Activated CD4-positive, alpha-beta T cell treated with anti-CD3 and anti-CD28 coated beads, Interleukin-2, amount 10 ng/mL, durations not matched to agents 7 days and 5 days (primary cell): ENCODE results near the gene PCDHA4. TPM values are rescaled to one million over a fixed set of nuclear protein-coding genes. Genes with fewer than 3 reads are reported as not detected.
"Not testable (repeated sequence)": the region's sequence is repeated elsewhere in the genome, so short reads cannot be mapped to it uniquely, and the experiment has no call there.

Source experiments
- CTCF ChIA-PET: fragments of 350-600 bp; sonication (Branson Sonifier 250); formaldehyde crosslinking; loops from one replicate; lab custom pipeline; 2021; ENCODE audit warnings: antibody characterized with exemption; lab: Charles Lee
- POLR2A ChIA-PET: fragments of 350-600 bp; sonication (Branson Sonifier 250); formaldehyde crosslinking; loops from one replicate; lab custom pipeline; 2021; ENCODE audit warnings: antibody characterized with exemption; lab: Charles Lee
- DNase-seq: peaks from one replicate; pipeline ENCODE4 v3.0.0-alpha.2; 2020
- H3K27ac Mint-ChIP-seq: one replicate; pipeline ENCODE4 v1.8.0; 2021; ENCODE audit warnings: mild to moderate bottlenecking, moderate library complexity, mixed read lengths
- H3K27me3 Mint-ChIP-seq: one replicate; pipeline ENCODE4 v1.8.0; 2021; ENCODE audit warnings: mixed read lengths
- H3K36me3 Mint-ChIP-seq: one replicate; pipeline ENCODE4 v1.8.0; 2021; ENCODE audit warnings: low read depth, mixed read lengths
- H3K4me1 Mint-ChIP-seq: one replicate; pipeline ENCODE4 v1.8.0; 2021; ENCODE audit warnings: mixed read lengths
- H3K4me3 Mint-ChIP-seq: one replicate; pipeline ENCODE4 v1.8.0; 2021; ENCODE audit warnings: mild to moderate bottlenecking, moderate library complexity, mixed read lengths
- H3K9me3 Mint-ChIP-seq: one replicate; pipeline ENCODE4 v1.8.0; 2021; ENCODE audit warnings: mixed read lengths
- total RNA-seq, 2 experiments: library from RNA; stranded (reverse); gene quantifications; one replicate each; pipeline ENCODE4 v1.2.3, GENCODE V29; 2021

PCDHA4 gene
- total RNA-seq, 2 experiments from 2014 or later, result not detected

DNA sequence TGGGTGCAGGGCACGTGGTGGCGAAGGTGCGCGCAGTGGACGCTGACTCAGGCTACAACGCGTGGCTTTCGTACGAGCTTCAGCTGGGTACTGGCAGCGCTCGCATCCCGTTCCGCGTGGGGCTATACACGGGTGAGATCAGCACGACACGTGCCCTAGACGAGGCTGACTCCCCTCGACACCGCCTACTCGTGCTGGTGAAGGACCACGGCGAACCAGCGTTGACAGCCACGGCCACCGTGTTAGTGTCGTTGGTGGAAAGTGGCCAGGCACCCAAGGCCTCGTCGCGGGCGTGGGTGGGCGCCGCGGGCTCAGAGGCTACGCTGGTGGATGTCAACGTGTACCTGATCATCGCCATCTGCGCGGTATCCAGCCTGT is 10.2 kb upstream of the PCDHA4 start:
- ChIA-PET POLR2A (no interaction called here), CTCF (no interaction called here)
- H3K4me3 Mint-ChIP-seq, result no peak overlapping the region
- H3K27me3 Mint-ChIP-seq, result peaks cover 5% of the 10 kb centered on the region
- peaks cover 32% of the 10 kb centered on the region for H3K9me3 Mint-ChIP-seq
- no peaks in the 10 kb centered on the region for H3K4me1 Mint-ChIP-seq
- H3K27ac Mint-ChIP-seq, result no peak overlapping the region
- H3K36me3 Mint-ChIP-seq, result no peaks in the 10 kb centered on the region
- DNase-seq, result no peak

DNA sequence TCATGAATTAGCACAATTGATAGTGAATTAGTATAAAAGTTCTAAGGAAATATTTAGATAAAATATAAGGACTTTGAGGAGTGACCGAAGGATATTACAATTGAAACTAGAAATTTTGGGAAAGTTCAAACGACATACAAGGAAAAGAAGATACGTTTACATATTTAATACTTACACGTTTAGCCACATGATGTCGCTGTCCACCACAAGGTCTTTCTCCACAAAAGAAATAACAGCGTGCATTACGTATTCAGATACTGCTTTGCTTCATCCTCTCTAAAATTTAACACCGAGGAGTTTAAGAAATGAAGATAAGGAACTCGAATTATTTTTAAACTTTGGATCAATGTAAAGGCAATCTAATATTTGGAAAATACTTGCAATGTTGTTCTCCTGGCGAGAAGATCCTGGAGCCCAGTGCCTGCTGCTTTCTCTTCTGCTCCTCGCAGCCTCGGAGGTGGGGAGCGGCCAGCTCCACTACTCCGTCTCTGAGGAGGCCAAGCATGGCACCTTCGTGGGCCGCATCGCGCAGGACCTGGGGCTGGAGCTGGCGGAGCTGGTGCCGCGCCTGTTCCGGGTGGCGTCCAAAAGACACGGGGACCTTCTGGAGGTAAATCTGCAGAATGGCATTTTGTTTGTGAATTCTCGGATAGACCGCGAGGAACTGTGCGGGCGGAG is 5.9 kb upstream of the PCDHA4 start, which contains the start of gene PCDHA3:
TSS of gene PCDHA3 (plus strand) at position 242 of the 678 bp plus-strand sequence.
- Mint-ChIP-seq H3K27me3 (peaks cover 1% of the 10 kb centered on the region), H3K4me3 (no peak within 1 kb of the TSS), H3K4me1 (no peaks in the 10 kb centered on the region), H3K27ac (peak within 1 kb of the TSS; percentile 50), H3K36me3 (no peaks in the 10 kb centered on the region), H3K9me3 (peaks cover 24% of the 10 kb centered on the region)
- CTCF ChIA-PET, result no interaction called here
- DNase-seq, result no peak
- POLR2A ChIA-PET, result no interaction called here

DNA sequence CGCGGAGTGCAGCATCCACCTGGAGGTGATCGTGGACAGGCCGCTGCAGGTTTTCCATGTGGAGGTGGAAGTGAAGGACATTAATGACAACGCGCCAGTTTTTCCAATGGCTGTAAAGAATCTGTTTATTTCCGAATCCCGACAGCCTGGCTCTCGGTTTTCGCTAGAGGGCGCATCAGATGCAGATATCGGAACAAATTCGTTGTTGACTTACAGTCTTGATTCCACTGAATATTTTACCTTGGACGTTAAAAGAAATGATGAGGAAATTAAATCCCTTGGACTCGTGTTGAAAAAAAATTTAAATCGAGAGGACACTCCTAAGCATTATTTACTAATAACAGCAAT is 5.4 kb upstream of the PCDHA4 start:
- H3K9me3 Mint-ChIP-seq, result peaks cover 23% of the 10 kb centered on the region
- peak overlapping the region; percentile 50 for H3K27ac Mint-ChIP-seq
- no peaks in the 10 kb centered on the region for H3K36me3 Mint-ChIP-seq
- no peak overlapping the region for H3K4me3 Mint-ChIP-seq
- ChIA-PET POLR2A (no interaction called here), CTCF (interaction anchor here (0.8 kb wide), 1 partner anchor 518 kb away, joined by 3 read pairs; no protein-coding TSS in a partner anchor)
- no peak for DNase-seq
- no peaks in the 10 kb centered on the region for H3K4me1 Mint-ChIP-seq
- peaks cover 1% of the 10 kb centered on the region for H3K27me3 Mint-ChIP-seq

DNA sequence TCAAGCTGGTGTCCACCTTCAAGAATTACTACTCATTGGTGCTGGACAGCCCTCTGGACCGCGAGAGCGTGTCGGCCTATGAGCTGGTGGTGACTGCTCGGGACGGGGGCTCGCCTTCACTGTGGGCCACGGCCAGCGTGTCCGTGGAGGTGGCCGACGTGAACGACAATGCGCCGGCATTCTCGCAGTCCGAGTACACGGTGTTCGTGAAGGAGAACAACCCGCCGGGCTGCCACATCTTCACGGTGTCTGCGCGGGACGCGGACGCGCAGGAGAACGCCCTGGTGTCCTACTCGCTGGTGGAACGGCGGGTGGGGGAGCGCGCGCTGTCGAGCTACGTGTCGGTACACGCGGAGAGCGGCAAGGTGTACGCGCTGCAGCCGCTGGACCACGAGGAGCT is 4.5 kb upstream of the PCDHA4 start:
- H3K27ac Mint-ChIP-seq, DNase-seq, POLR2A ChIA-PET: not testable (repeated sequence)

DNA sequence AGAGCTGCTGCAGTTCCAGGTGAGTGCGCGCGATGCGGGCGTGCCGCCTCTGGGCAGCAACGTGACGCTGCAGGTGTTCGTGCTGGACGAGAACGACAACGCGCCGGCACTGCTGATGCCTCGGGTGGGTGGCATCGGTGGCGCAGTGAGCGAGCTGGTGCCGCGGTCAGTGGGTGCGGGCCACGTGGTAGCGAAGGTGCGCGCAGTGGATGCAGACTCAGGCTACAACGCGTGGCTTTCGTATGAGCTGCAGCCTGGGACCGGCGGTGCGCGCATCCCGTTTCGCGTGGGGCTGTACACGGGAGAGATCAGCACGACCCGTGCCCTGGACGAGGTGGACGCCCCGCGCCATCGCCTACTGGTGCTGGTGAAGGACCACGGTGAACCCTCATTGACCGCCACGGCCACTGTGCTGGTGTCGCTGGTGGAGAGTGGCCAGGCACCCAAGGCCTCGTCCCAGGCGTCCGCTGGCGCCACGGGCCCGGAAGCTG is 4.0 kb upstream of the PCDHA4 start:
- no peak overlapping the region for H3K4me3 Mint-ChIP-seq
- ChIA-PET POLR2A (no interaction called here), CTCF (no interaction called here)

More for the DNA sequence above, 4.5 kb upstream of the PCDHA4 start:
- H3K9me3 Mint-ChIP-seq, result peaks cover 25% of the 10 kb centered on the region
- CTCF ChIA-PET, result interaction anchor here (0.8 kb wide), 1 partner anchor 517 kb away, joined by 3 read pairs; no protein-coding TSS in a partner anchor
- not testable (repeated sequence) for H3K4me1 Mint-ChIP-seq, H3K27me3 Mint-ChIP-seq, H3K36me3 Mint-ChIP-seq, H3K4me3 Mint-ChIP-seq

DNA sequence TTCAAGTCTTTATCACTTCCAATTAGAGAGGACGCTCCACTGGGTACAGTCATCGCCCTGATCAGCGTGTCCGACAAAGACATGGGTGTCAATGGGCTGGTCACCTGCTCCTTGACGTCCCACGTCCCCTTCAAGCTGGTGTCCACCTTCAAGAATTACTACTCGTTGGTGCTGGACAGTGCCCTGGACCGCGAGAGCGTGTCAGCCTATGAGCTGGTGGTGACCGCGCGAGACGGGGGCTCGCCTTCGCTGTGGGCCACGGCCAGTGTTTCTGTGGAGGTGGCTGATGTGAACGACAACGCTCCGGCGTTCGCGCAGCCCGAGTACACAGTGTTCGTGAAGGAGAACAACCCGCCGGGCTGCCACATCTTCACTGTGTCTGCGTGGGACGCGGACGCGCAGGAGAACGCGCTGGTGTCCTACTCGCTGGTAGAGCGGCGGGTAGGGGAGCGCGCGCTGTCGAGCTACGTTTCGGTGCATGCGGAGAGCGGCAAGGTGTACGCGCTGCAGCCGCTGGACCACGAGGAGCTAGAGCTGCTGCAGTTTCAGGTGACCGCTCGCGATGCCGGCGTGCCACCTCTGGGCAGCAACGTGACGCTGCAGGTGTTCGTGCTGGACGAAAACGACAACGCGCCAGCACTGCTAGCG is 1.5 kb downstream of the PCDHA4 start:
- CTCF ChIA-PET, result interaction anchor here (2.6 kb wide), 1 partner anchor 12 kb away, joined by 7 read pairs; the partner anchor contains the start of gene PCDHA5
- peaks cover 27% of the 10 kb centered on the region for H3K9me3 Mint-ChIP-seq
- POLR2A ChIA-PET, DNase-seq, H3K36me3 Mint-ChIP-seq, H3K4me1 Mint-ChIP-seq, H3K4me3 Mint-ChIP-seq, H3K27me3 Mint-ChIP-seq, H3K27ac Mint-ChIP-seq: not testable (repeated sequence)

More for the DNA sequence above, 4.0 kb upstream of the PCDHA4 start:
- no peak for DNase-seq
- Mint-ChIP-seq H3K36me3 (no peaks in the 10 kb centered on the region), H3K9me3 (peaks cover 27% of the 10 kb centered on the region), H3K27ac (no peak overlapping the region), H3K4me1 (no peaks in the 10 kb centered on the region), H3K27me3 (peaks cover 3% of the 10 kb centered on the region)

DNA sequence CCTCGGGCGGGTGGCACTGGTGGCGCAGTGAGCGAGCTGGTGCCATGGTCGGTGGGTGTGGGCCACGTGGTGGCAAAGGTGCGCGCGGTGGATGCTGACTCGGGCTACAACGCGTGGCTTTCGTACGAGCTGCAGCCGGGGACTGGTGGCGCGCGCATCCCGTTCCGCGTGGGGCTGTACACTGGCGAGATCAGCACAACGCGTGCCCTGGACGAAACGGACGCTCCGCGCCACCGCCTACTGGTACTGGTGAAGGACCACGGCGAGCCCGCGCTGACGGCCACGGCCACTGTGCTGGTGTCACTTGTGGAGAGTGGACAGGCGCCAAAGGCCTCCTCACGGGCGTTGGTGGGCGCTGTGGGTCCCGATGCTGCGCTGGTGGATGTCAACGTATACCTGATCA is 2.0 kb downstream of the PCDHA4 start:
- no peaks in the 10 kb centered on the region for H3K36me3 Mint-ChIP-seq
- peaks cover 23% of the 10 kb centered on the region for H3K9me3 Mint-ChIP-seq
- ChIA-PET CTCF (interaction anchor here (2.6 kb wide), 1 partner anchor 12 kb away, joined by 7 read pairs; the partner anchor contains the start of gene PCDHA5), POLR2A (no interaction called here)
- H3K4me1 Mint-ChIP-seq, result no peaks in the 10 kb centered on the region
- H3K27ac Mint-ChIP-seq, result no peak overlapping the region
- H3K27me3 Mint-ChIP-seq, result peaks cover 2% of the 10 kb centered on the region
- no peak overlapping the region for H3K4me3 Mint-ChIP-seq
- DNase-seq, result no peak

DNA sequence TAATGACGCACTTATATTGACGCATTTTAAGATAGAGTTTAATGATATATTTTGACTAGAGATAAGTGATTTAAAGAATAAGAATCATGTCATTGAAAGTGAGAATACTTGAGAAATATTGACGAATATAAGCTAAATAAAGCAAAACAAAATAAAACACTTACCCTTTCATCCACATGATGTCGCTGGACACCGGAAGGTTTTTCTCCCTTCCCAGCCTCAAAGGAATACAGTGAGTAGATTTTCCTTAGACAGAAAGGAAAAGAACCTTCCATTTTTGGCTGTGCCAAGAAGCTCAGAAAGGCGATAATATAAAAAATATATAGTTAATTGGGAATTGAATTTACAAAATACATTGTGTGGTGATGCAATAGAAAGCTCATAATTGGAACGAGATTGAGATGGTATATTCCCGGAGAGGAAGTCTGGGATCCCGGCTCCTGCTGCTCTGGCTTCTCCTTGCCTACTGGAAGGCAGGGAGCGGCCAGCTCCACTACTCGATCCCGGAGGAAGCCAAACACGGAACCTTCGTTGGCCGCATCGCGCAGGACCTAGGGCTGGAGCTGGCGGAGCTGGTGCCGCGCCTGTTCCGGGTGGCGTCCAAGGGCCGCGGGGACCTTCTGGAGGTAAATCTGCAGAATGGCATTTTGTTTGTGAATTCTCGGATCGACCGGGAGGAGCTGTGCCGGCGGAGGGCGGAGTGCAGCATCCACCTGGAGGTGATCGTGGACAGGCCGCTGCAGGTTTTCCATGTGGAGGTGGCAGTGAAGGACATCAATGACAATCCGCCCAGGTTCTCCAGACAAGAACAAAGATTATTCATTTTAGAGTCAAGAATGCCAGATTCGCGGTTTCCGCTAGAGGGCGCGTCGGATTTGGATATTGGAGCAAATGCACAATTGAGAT is 14.8 kb downstream of the PCDHA4 start, which contains the start of gene PCDHA5:
TSS of gene PCDHA5 (plus strand) at position 239 of the 906 bp plus-strand sequence.
- no peak within 1 kb of the TSS for H3K4me3 Mint-ChIP-seq

DNA sequence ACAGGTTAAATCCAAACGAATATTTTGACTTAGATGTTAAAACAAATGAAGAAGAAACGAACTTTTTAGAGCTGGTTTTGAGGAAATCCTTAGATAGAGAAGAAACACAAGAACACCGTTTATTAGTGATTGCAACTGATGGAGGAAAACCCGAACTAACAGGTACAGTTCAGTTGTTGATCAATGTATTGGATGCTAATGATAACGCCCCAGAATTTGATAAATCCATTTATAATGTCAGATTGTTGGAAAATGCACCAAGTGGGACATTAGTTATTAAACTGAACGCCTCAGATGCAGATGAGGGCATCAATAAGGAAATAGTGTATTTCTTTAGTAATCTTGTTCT is 15.4 kb downstream of the PCDHA4 start:
- Mint-ChIP-seq H3K9me3 (peaks cover 13% of the 10 kb centered on the region), H3K27ac (no peak overlapping the region), H3K27me3 (peaks cover 2% of the 10 kb centered on the region), H3K36me3 (no peaks in the 10 kb centered on the region), H3K4me1 (no peaks in the 10 kb centered on the region), H3K4me3 (no peak overlapping the region)
- ChIA-PET CTCF (no interaction called here), POLR2A (no interaction called here)
- DNase-seq, result no peak

More for the DNA sequence above, 14.8 kb downstream of the PCDHA4 start, which contains the start of gene PCDHA5:
- Mint-ChIP-seq H3K36me3 (no peaks in the 10 kb centered on the region), H3K27me3 (no peaks in the 10 kb centered on the region), H3K9me3 (peaks cover 8% of the 10 kb centered on the region), H3K27ac (no peak within 1 kb of the TSS), H3K4me1 (no peaks in the 10 kb centered on the region)
- ChIA-PET POLR2A (no interaction called here), CTCF (interaction anchor here (2.2 kb wide), 1 partner anchor 14 kb away, joined by 7 read pairs; the partner anchor contains the start of gene PCDHA4)
- peak; percentile 24 for DNase-seq

DNA sequence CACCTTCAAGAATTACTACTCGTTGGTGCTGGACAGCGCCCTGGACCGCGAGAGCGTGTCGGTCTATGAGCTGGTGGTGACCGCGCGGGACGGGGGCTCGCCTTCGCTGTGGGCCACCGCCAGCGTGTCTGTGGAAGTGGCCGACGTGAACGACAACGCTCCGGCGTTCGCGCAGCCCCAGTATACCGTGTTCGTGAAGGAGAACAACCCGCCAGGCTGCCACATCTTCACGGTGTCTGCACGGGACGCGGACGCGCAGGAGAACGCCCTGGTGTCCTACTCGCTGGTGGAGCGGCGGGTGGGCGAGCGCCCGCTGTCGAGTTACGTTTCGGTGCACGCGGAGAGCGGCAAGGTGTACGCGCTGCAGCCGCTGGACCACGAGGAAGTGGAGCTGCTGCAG is 16.1 kb downstream of the PCDHA4 start:
- H3K4me1 Mint-ChIP-seq, DNase-seq, CTCF ChIA-PET, H3K36me3 Mint-ChIP-seq, H3K27me3 Mint-ChIP-seq, POLR2A ChIA-PET, H3K27ac Mint-ChIP-seq, H3K4me3 Mint-ChIP-seq: not testable (repeated sequence)
- H3K9me3 Mint-ChIP-seq, result peaks cover 13% of the 10 kb centered on the region

DNA sequence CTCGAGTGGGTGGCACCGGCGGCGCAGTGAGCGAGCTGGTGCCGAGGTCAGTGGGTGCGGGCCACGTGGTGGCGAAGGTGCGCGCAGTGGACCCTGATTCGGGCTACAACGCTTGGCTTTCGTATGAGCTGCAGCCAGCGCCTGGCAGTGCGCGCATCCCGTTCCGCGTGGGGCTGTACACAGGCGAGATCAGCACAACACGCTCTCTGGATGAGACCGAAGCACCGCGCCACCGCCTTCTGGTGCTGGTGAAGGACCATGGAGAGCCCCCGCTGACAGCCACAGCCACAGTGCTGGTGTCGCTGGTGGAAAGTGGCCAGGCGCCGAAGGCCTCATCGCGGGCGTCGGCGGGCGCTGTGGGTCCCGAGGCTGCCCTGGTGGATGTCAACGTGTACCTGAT is 16.6 kb downstream of the PCDHA4 start:
- Mint-ChIP-seq H3K4me3 (no peak overlapping the region), H3K4me1 (no peaks in the 10 kb centered on the region), H3K36me3 (no peaks in the 10 kb centered on the region), H3K9me3 (peaks cover 15% of the 10 kb centered on the region), H3K27me3 (peaks cover 2% of the 10 kb centered on the region), H3K27ac (no peak overlapping the region)
- POLR2A ChIA-PET, result no interaction called here
- CTCF ChIA-PET, result no interaction called here
- no peak for DNase-seq

DNA sequence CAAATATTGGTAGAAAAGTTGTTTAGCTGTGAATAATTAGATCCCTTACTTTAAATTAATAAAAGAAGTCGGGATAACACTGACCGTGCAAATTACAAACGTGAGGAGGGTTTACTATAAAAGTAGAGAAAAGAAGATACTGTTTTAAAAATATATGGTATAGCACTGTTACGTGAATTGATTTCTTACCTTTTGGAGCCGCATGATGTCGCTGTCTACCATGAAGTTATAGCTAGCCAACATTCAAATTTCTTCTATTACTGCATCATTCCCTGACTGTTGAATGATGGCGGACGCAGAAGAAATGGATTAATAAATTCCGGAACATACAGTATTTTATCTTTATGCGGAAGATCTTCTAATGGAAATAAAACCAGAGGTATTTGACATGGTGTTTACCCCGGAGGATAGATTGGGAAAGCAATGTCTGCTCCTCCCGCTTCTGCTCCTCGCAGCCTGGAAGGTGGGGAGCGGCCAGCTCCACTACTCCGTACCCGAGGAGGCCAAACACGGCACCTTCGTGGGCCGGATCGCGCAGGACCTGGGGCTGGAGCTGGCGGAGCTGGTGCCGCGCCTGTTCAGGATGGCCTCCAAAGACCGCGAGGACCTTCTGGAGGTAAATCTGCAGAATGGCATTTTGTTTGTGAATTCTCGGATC is 21.0 kb downstream of the PCDHA4 start, which contains the start of gene PCDHA6:
TSS of gene PCDHA6 (plus strand) at position 257 of the 658 bp plus-strand sequence. CDS start at position 389, 132 bp downstream.
- H3K27me3 Mint-ChIP-seq, result peaks cover 2% of the 10 kb centered on the region
- no peak within 1 kb of the TSS for H3K4me3 Mint-ChIP-seq
- no peak within 1 kb of the TSS for H3K27ac Mint-ChIP-seq
- CTCF ChIA-PET, result interaction anchor here (1.5 kb wide), 1 partner anchor 14 kb away, joined by 4 read pairs; no protein-coding TSS in a partner anchor
- no peak for DNase-seq
- POLR2A ChIA-PET, result no interaction called here
- no peaks in the 10 kb centered on the region for H3K4me1 Mint-ChIP-seq
- H3K36me3 Mint-ChIP-seq, result no peaks in the 10 kb centered on the region
- peaks cover 15% of the 10 kb centered on the region for H3K9me3 Mint-ChIP-seq
